ENCODE results near the gene CDH13. TPM values are rescaled to one million over a fixed set of nuclear protein-coding genes. Genes with fewer than 3 reads are reported as not detected.

CDH13 gene
- total and polyA plus RNA-seq, 2 experiments from 2014 or later: 1.2 to 1.5 TPM

- Histone ChIP-seq H2AFZ (no peak overlapping the region), H3K9me3 (ENCODE audit: low read depth) (no peaks in the 10 kb centered on the region), H3K27ac (no peak overlapping the region), H4K20me1 (ENCODE audit: insufficient read depth, poor library complexity, severe bottlenecking) (no peaks in the 10 kb centered on the region), H3K4me1 (ENCODE audit: insufficient read depth) (no peaks in the 10 kb centered on the region), H3K4me2 (no peak overlapping the region), H3K27me3 (peaks cover 14% of the 10 kb centered on the region), H3K36me3 (replicated peaks; ENCODE audit: insufficient read depth, low read depth) (no peaks in the 10 kb centered on the region), H3K9me2 (replicated peaks; ENCODE audit: insufficient read depth) (no peaks in the 10 kb centered on the region), H3K4me3 (no peak overlapping the region), H3K79me2 (no peaks in the 10 kb centered on the region)
- 63% methylated on average over 3 of the region's 3 CpGs for WGBS (ENCODE audit: low lambda C conversion rate, missing lambda C conversion rate)
- DNase-seq (ENCODE audit: low spot score): no peak
- TF ChIP-seq EZH2 (IDR thresholded peaks at IDR 0.05; ENCODE audit: borderline replicate concordance): no peak
- no peak for TF ChIP-seq EZH2phosphoT487 (IDR thresholded peaks at IDR 0.05; ENCODE audit: low read depth, severe bottlenecking, unreplicated experiment)
- TF ChIP-seq CTCF (IDR thresholded peaks at IDR 0.05; ENCODE audit: poor library complexity): no peak
Measured at GRCh38 chr16:83404261-83404660, 777.5 kb downstream of the CDH13 start.

- 84% methylated on average over 5 of the region's 5 CpGs for WGBS (ENCODE audit: low lambda C conversion rate, missing lambda C conversion rate)
- no peak overlapping the region for H3K4me2 ChIP-seq
- TF ChIP-seq EZH2 (IDR thresholded peaks at IDR 0.05; ENCODE audit: borderline replicate concordance) (no peak), EZH2phosphoT487 (IDR thresholded peaks at IDR 0.05; ENCODE audit: low read depth, severe bottlenecking, unreplicated experiment) (no peak), CTCF (IDR thresholded peaks at IDR 0.05; ENCODE audit: poor library complexity) (no peak)
Measured at GRCh38 chr16:83407928-83408327, 781.2 kb downstream of the CDH13 start.

GRCh38 chr16:83409347-83409746, 782.6 kb downstream of the CDH13 start:
- DNase-seq (ENCODE audit: low spot score): no peak
- Histone ChIP-seq H3K27ac (no peak overlapping the region), H3K4me2 (no peak overlapping the region), H3K4me3 (no peak overlapping the region), H3K79me2 (no peaks in the 10 kb centered on the region), H3K27me3 (peaks cover 12% of the 10 kb centered on the region), H2AFZ (no peak overlapping the region), H4K20me1 (ENCODE audit: insufficient read depth, poor library complexity, severe bottlenecking) (no peaks in the 10 kb centered on the region), H3K9me2 (replicated peaks; ENCODE audit: insufficient read depth) (no peaks in the 10 kb centered on the region), H3K4me1 (ENCODE audit: insufficient read depth) (no peaks in the 10 kb centered on the region), H3K36me3 (replicated peaks; ENCODE audit: insufficient read depth, low read depth) (no peaks in the 10 kb centered on the region), H3K9me3 (ENCODE audit: low read depth) (no peaks in the 10 kb centered on the region)
- 83% methylated on average over 3 of the region's 3 CpGs for WGBS (ENCODE audit: low lambda C conversion rate, missing lambda C conversion rate)
- TF ChIP-seq EZH2 (IDR thresholded peaks at IDR 0.05; ENCODE audit: borderline replicate concordance): no peak
- TF ChIP-seq EZH2phosphoT487 (IDR thresholded peaks at IDR 0.05; ENCODE audit: low read depth, severe bottlenecking, unreplicated experiment): no peak
- no peak for TF ChIP-seq CTCF (IDR thresholded peaks at IDR 0.05; ENCODE audit: poor library complexity)

More at GRCh38 chr16:83407928-83408327, 781.2 kb downstream of the CDH13 start:
- H3K4me1 ChIP-seq (ENCODE audit: insufficient read depth): no peaks in the 10 kb centered on the region
- H3K4me3 ChIP-seq: no peak overlapping the region
- H4K20me1 ChIP-seq (ENCODE audit: insufficient read depth, poor library complexity, severe bottlenecking): no peaks in the 10 kb centered on the region
- no peak overlapping the region for H2AFZ ChIP-seq
- DNase-seq (ENCODE audit: low spot score): no peak
- peaks cover 14% of the 10 kb centered on the region for H3K27me3 ChIP-seq
- no peak overlapping the region for H3K27ac ChIP-seq
- no peaks in the 10 kb centered on the region for H3K9me2 ChIP-seq (replicated peaks; ENCODE audit: insufficient read depth)
- no peaks in the 10 kb centered on the region for H3K9me3 ChIP-seq (ENCODE audit: low read depth)
- no peaks in the 10 kb centered on the region for H3K36me3 ChIP-seq (replicated peaks; ENCODE audit: insufficient read depth, low read depth)
- H3K79me2 ChIP-seq: no peaks in the 10 kb centered on the region

GRCh38 chr16:83418565-83418964, 791.8 kb downstream of the CDH13 start:
- Histone ChIP-seq H3K9me2 (replicated peaks; ENCODE audit: insufficient read depth) (no peaks in the 10 kb centered on the region), H3K36me3 (replicated peaks; ENCODE audit: insufficient read depth, low read depth) (no peaks in the 10 kb centered on the region), H3K27me3 (peaks cover 8% of the 10 kb centered on the region), H3K9me3 (ENCODE audit: low read depth) (no peaks in the 10 kb centered on the region), H4K20me1 (ENCODE audit: insufficient read depth, poor library complexity, severe bottlenecking) (no peaks in the 10 kb centered on the region), H2AFZ (no peak overlapping the region), H3K27ac (no peak overlapping the region), H3K4me2 (no peak overlapping the region), H3K4me3 (no peak overlapping the region), H3K79me2 (no peaks in the 10 kb centered on the region), H3K4me1 (ENCODE audit: insufficient read depth) (no peaks in the 10 kb centered on the region)
- TF ChIP-seq EZH2 (IDR thresholded peaks at IDR 0.05; ENCODE audit: borderline replicate concordance): no peak
- no peak for TF ChIP-seq CTCF (IDR thresholded peaks at IDR 0.05; ENCODE audit: poor library complexity)
- TF ChIP-seq EZH2phosphoT487 (IDR thresholded peaks at IDR 0.05; ENCODE audit: low read depth, severe bottlenecking, unreplicated experiment): no peak
- WGBS (ENCODE audit: low lambda C conversion rate, missing lambda C conversion rate): 67% methylated on average over 1 of the region's 1 CpG
- DNase-seq (ENCODE audit: low spot score): no peak

Measured in hepatocyte (in vitro differentiated cells).